MCF 10A (cell line): ENCODE measurements around the gene C1orf198. TPM values are rescaled to one million over a fixed set of nuclear protein-coding genes. Genes with fewer than 3 reads are reported as not detected.
"Not testable (repeated sequence)": the region's sequence is repeated elsewhere in the genome, so short reads cannot be mapped to it uniquely, and the experiment has no call there.

Experiments
- BruUV-seq: library from RNA; stranded (reverse); fragments of 400-500 nt; replicated peaks from 2 replicates; lab custom pipeline; 2021; lab: Mats Ljungman, UMichigan
- CTCF ChIA-PET: fragments of 300-600 bp; sonication (Branson Sonifier 250); formaldehyde crosslinking; extraction: SDS; loops from one replicate; lab custom pipeline; 2021; ENCODE audit warnings: antibody characterized with exemption, inconsistent platforms; lab: Yijun Ruan, JAX
- POLR2A ChIA-PET: fragments of 300-600, 350-650 bp; sonication (Branson Sonifier 250); formaldehyde crosslinking; extraction: SDS; loops from one replicate; lab custom pipeline; 2020; ENCODE audit warnings: antibody characterized with exemption, inconsistent platforms; lab: Yijun Ruan, JAX
- DNase-seq: peaks from one replicate; pipeline ENCODE4 v3.0.0-alpha.2; 2018; ENCODE audit not compliant: unreplicated experiment
- H3K27ac Mint-ChIP-seq: one replicate; pipeline ENCODE4 v1.8.0; 2022; ENCODE audit warnings: mild to moderate bottlenecking, low read depth, mixed read lengths; ENCODE audit not compliant: unreplicated experiment
- H3K27me3 Mint-ChIP-seq: one replicate; pipeline ENCODE4 v1.8.0; 2022; ENCODE audit warnings: mixed read lengths; ENCODE audit not compliant: insufficient read depth, unreplicated experiment
- H3K36me3 Mint-ChIP-seq: one replicate; pipeline ENCODE4 v1.8.0; 2022; ENCODE audit warnings: mild to moderate bottlenecking, moderate library complexity, mixed read lengths; ENCODE audit not compliant: insufficient read depth, unreplicated experiment
- H3K4me1 Mint-ChIP-seq: one replicate; pipeline ENCODE4 v1.8.0; 2022; ENCODE audit warnings: mixed read lengths; ENCODE audit not compliant: insufficient read depth, unreplicated experiment
- H3K4me3 Mint-ChIP-seq: one replicate; pipeline ENCODE4 v1.8.0; 2022; ENCODE audit warnings: mild to moderate bottlenecking, moderate library complexity, mixed read lengths; ENCODE audit not compliant: unreplicated experiment
- H3K9me3 Mint-ChIP-seq: one replicate; pipeline ENCODE4 v1.8.0; 2022; ENCODE audit warnings: mixed read lengths; ENCODE audit not compliant: unreplicated experiment
- CTCF ChIP-seq: fragments of 200-600 bp; IDR thresholded peaks from one replicate; pipeline ENCODE4 v1.8.0; 2022; ENCODE audit warnings: antibody characterized with exemption, mild to moderate bottlenecking; ENCODE audit not compliant: unreplicated experiment
- intact Hi-C: fragments of 100-400 bp; cut with micrococcal nuclease; formaldehyde crosslinking; loops from 2 replicates; pipeline ENCODE4 v1.14.1; 2022
- total RNA-seq: library from RNA; stranded (reverse); gene quantifications from 2 replicates; pipeline ENCODE4 v1.2.3, GENCODE V29; 2022

C1orf198 gene
- total RNA-seq, 1 experiment from 2014 or later: 13.7 TPM

GRCh38 chr1:230851291-230851691 lies 17.0 kb downstream of the C1orf198 start:
- intact Hi-C loops: no loop called here
- no peak for DNase-seq
- ChIA-PET CTCF (interaction anchor here (0.9 to 1.8 kb wide), 3 partner anchors 11 to 65 kb away, joined by 4 to 6 read pairs (median 5); no protein-coding TSS in a partner anchor), POLR2A (interaction anchor here (0.7 to 1.4 kb wide), 2 partner anchors 28 to 474 kb away, joined by 3 to 4 read pairs; no protein-coding TSS in a partner anchor)
- no peak for TF ChIP-seq CTCF
- Mint-ChIP-seq H3K4me3 (no peak overlapping the region), H3K27ac (no peak overlapping the region), H3K4me1 (peaks cover 20% of the 10 kb centered on the region), H3K36me3 (no peaks in the 10 kb centered on the region), H3K27me3 (no peaks in the 10 kb centered on the region), H3K9me3 (peaks cover 8% of the 10 kb centered on the region)
- no TSS peak for BruUV-seq

- CTCF ChIA-PET: interaction anchor here (1.6 kb wide), 1 partner anchor 21 kb away, joined by 5 read pairs; no protein-coding TSS in a partner anchor
- no peak overlapping the region for H3K4me3 Mint-ChIP-seq
Measured at GRCh38 chr1:230850547-230850946, 17.8 kb downstream of the C1orf198 start.

GRCh38 chr1:230849451-230850224 lies 18.7 kb downstream of the C1orf198 start:
- peak; percentile 97 for DNase-seq
- ChIA-PET POLR2A (interaction anchor here (0.6 kb wide), 1 partner anchor 21 kb away, joined by 3 read pairs; no protein-coding TSS in a partner anchor), CTCF (interaction anchor here (0.7 to 1.3 kb wide), 2 partner anchors 9 to 52 kb away, joined by 3 read pairs; no protein-coding TSS in a partner anchor)
- Mint-ChIP-seq H3K27ac (peak overlapping the region; percentile 61), H3K4me1 (peaks cover 19% of the 10 kb centered on the region), H3K36me3 (no peaks in the 10 kb centered on the region), H3K27me3 (no peaks in the 10 kb centered on the region), H3K4me3 (peak overlapping the region; percentile 51), H3K9me3 (peaks cover 8% of the 10 kb centered on the region)
- intact Hi-C loops: no loop called here
- TF ChIP-seq CTCF: no peak
- no TSS peak for BruUV-seq

More at GRCh38 chr1:230850547-230850946, 17.8 kb downstream of the C1orf198 start:
- no peak for DNase-seq
- Mint-ChIP-seq H3K27me3 (no peaks in the 10 kb centered on the region), H3K9me3 (peaks cover 8% of the 10 kb centered on the region), H3K4me1 (peaks cover 20% of the 10 kb centered on the region), H3K36me3 (no peaks in the 10 kb centered on the region), H3K27ac (no peak overlapping the region)
- POLR2A ChIA-PET: no interaction called here
- TF ChIP-seq CTCF: no peak
- intact Hi-C loops: no loop called here
- BruUV-seq: no TSS peak

- peaks cover 7% of the 10 kb centered on the region for H3K36me3 Mint-ChIP-seq
- CTCF ChIA-PET: interaction anchor here (0.6 to 1.1 kb wide), 4 partner anchors 12 to 205 kb away, joined by 3 read pairs; no protein-coding TSS in a partner anchor
- no peak overlapping the region for H3K27ac Mint-ChIP-seq
- peaks cover 6% of the 10 kb centered on the region for H3K9me3 Mint-ChIP-seq
- TF ChIP-seq CTCF: no peak
- intact Hi-C loops: no loop called here
- no peak for DNase-seq
- H3K4me3 Mint-ChIP-seq: no peak overlapping the region
- H3K27me3 Mint-ChIP-seq: no peaks in the 10 kb centered on the region
- POLR2A ChIA-PET: interaction anchor here (0.6 to 0.9 kb wide), 3 partner anchors 12 to 109 kb away, joined by 3 to 6 read pairs (median 4); no protein-coding TSS in a partner anchor
- H3K4me1 Mint-ChIP-seq: peaks cover 15% of the 10 kb centered on the region
- no TSS peak for BruUV-seq
Measured at GRCh38 chr1:230848235-230848634, 20.1 kb downstream of the C1orf198 start.

GRCh38 chr1:230845184-230845583 lies 23.1 kb downstream of the C1orf198 start:
- POLR2A ChIA-PET: interaction anchor here (1.0 kb wide), 1 partner anchor 10 kb away, joined by 3 read pairs; no protein-coding TSS in a partner anchor
- CTCF ChIA-PET: interaction anchor here (1.2 kb wide), 1 partner anchor 13 kb away, joined by 5 read pairs; no protein-coding TSS in a partner anchor
- BruUV-seq, H3K27ac Mint-ChIP-seq, DNase-seq, H3K27me3 Mint-ChIP-seq, intact Hi-C loops, H3K9me3 Mint-ChIP-seq, H3K4me3 Mint-ChIP-seq: not testable (repeated sequence)
- Mint-ChIP-seq H3K4me1 (peaks cover 11% of the 10 kb centered on the region), H3K36me3 (peaks cover 13% of the 10 kb centered on the region)
